ENCODE measurements around the gene CCDC107. TPM values are rescaled to one million over a fixed set of nuclear protein-coding genes. Genes with fewer than 3 reads are reported as not detected.

CCDC107 gene
- total RNA-seq, 6 experiments from 2014 or later: 10.0 to 24.2 (median 15.3) TPM

GRCh38 chr9:35705372-35705771 lies 47.3 kb downstream of the CCDC107 start:
- peak in 1 of 4 donors; percentile 8 for ATAC-seq
- H3K9me3 ChIP-seq: no peaks in the 10 kb centered on the region
- TF ChIP-seq POLR2A (IDR thresholded peaks at IDR 0.05): no peak
- no peak for TF ChIP-seq CTCF (IDR thresholded peaks at IDR 0.05)
- intact Hi-C loops (cut with DNase I): no loop called here
- H3K36me3 ChIP-seq: peaks cover 55 to 98% (median 75%) of the 10 kb centered on the region in 4 donors
- DNase-seq: no peak
- no CpG with 5 or more reads among the region's 8 CpGs for WGBS (ENCODE audit: insufficient coverage, low coverage, low lambda C conversion rate, missing lambda C conversion rate)
- no peak overlapping the region for H3K4me3 ChIP-seq
- H3K4me1 ChIP-seq: no peaks in the 10 kb centered on the region
- H3K27ac ChIP-seq: no peak overlapping the region
- no peaks in the 10 kb centered on the region for H3K27me3 ChIP-seq

- intact Hi-C loops (cut with DNase I): no loop called here
- DNase-seq: no peak
- Histone ChIP-seq H3K4me3 (no peak overlapping the region), H3K36me3 (peaks cover 52 to 98% (median 75%) of the 10 kb centered on the region in 4 donors), H3K27ac (no peak overlapping the region), H3K27me3 (no peaks in the 10 kb centered on the region), H3K4me1 (no peaks in the 10 kb centered on the region), H3K9me3 (no peaks in the 10 kb centered on the region)
- ATAC-seq: no peak
- TF ChIP-seq CTCF (IDR thresholded peaks at IDR 0.05) (no peak), POLR2A (IDR thresholded peaks at IDR 0.05) (no peak)
- WGBS (ENCODE audit: insufficient coverage, low coverage, low lambda C conversion rate, missing lambda C conversion rate): no CpG with 5 or more reads among the region's 7 CpGs
Observed at GRCh38 chr9:35705836-35706430, 47.8 kb downstream of the CCDC107 start.

- ATAC-seq (no peak), DNase-seq (no peak)
- H3K27me3 ChIP-seq: no peaks in the 10 kb centered on the region
- no peak for TF ChIP-seq POLR2A (IDR thresholded peaks at IDR 0.05)
- TF ChIP-seq CTCF (IDR thresholded peaks at IDR 0.05): no peak
- no peak overlapping the region for H3K4me3 ChIP-seq
- no peak overlapping the region for H3K27ac ChIP-seq
- H3K4me1 ChIP-seq: no peaks in the 10 kb centered on the region
- peaks cover 49 to 98% (median 73%) of the 10 kb centered on the region in 4 donors for H3K36me3 ChIP-seq
- WGBS (ENCODE audit: insufficient coverage, low coverage, low lambda C conversion rate, missing lambda C conversion rate): 83% methylated on average over 3 of the region's 10 CpGs
- intact Hi-C loops (cut with DNase I): no loop called here
- no peaks in the 10 kb centered on the region for H3K9me3 ChIP-seq
Observed at GRCh38 chr9:35706951-35707350, 48.9 kb downstream of the CCDC107 start.

- TF ChIP-seq CTCF (IDR thresholded peaks at IDR 0.05) (no peak), POLR2A (IDR thresholded peaks at IDR 0.05) (no peak)
- no peak for DNase-seq
- intact Hi-C loops (cut with DNase I): no loop called here
- Histone ChIP-seq H3K9me3 (no peaks in the 10 kb centered on the region), H3K4me3 (no peak overlapping the region), H3K4me1 (no peaks in the 10 kb centered on the region), H3K27me3 (no peaks in the 10 kb centered on the region), H3K36me3 (peaks cover 46 to 98% (median 69%) of the 10 kb centered on the region in 4 donors), H3K27ac (no peak overlapping the region)
- ATAC-seq: no peak
- WGBS (ENCODE audit: insufficient coverage, low coverage, low lambda C conversion rate, missing lambda C conversion rate): 97% methylated on average over 3 of the region's 4 CpGs
Observed at GRCh38 chr9:35708146-35708545, 50.1 kb downstream of the CCDC107 start.

Data from right lobe of liver (tissue), 6 donors.